GM18858 (cell line): ENCODE results near the gene OVOL3.
"Not testable (repeated sequence)": the region's sequence is repeated elsewhere in the genome, so short reads cannot be mapped to it uniquely, and the experiment has no call there.

ENCODE experiments used
- ATAC-seq: cut with Tn5 transposase; IDR thresholded peaks from one replicate; pipeline ENCODE4 v1.9.1; 2021; ENCODE audit not compliant: unreplicated experiment

OVOL3 gene

DNA sequence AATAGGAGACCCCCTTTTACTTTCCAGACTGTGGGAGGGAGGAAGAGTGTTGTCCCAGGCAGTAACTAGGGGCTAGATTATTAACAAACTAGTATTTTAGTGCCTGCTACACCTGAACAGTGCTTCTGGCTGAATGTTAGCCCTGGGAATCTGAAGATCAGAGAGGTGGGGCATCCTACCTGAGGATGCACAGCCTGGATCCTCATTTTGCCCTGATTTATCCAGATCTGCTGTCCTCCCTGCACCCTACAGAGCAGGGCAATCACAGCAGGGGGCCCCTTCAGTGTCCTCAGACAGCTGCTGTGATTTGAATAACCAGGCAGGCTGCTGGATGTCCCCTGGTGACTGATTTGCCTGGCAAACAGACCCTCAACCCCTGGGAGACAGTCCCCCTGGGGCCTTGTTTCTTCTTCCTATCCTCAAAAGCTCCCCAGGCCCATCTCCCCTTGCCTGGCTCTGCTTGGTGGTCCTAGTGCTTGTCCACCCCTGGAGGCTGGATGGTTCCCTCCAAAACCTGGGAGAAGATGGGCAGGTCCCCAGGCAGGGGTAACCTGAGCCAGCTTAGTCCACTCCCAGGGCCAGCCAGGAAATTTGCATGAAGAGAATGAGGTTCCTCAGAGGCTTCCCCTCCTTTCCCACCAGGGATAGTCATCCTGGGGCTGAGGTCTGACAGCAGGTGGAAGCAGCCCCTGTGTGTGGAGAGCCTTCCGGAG lies at the start of gene OVOL3:
OVOL3 (plus strand) TSS at position 657 of the 713 bp plus-strand sequence. CDS start 60 bp downstream, outside the sequence.
- ATAC-seq = no peak

- ATAC-seq = no peak
Observed at GRCh38 chr19:36061367-36061766, 49.6 kb upstream of the OVOL3 start.

- ATAC-seq = no peak
Observed at GRCh38 chr19:36064826-36065225, 46.1 kb upstream of the OVOL3 start.

DNA sequence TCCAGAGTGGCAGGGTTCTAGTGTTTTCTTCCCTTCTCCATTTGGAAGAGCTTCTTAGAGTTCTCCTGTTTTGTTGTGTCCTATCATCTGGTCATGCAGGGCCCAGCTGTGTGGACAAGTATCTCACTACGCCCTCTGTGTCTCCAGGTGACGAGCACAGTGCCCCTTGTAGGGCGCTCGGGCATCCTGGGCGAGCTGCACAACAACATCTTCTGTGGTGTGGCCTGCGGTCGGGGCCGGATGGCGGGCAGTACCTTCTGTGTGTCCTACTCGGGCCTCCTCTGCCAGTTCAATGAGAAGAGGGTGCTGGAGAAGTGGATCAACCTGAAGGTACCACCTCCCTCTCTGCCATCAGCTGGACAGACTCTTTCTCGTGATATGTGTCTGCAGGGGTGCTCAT lies 43.3 kb upstream of the OVOL3 start:
- ATAC-seq = no peak

- ATAC-seq = not testable (repeated sequence)
Observed at GRCh38 chr19:36068810-36069499, 42.0 kb upstream of the OVOL3 start.

- ATAC-seq = no peak
Observed at GRCh38 chr19:36072081-36072480, 38.9 kb upstream of the OVOL3 start.

- no peak for ATAC-seq
Observed at GRCh38 chr19:36073121-36073876, 37.6 kb upstream of the OVOL3 start.

DNA sequence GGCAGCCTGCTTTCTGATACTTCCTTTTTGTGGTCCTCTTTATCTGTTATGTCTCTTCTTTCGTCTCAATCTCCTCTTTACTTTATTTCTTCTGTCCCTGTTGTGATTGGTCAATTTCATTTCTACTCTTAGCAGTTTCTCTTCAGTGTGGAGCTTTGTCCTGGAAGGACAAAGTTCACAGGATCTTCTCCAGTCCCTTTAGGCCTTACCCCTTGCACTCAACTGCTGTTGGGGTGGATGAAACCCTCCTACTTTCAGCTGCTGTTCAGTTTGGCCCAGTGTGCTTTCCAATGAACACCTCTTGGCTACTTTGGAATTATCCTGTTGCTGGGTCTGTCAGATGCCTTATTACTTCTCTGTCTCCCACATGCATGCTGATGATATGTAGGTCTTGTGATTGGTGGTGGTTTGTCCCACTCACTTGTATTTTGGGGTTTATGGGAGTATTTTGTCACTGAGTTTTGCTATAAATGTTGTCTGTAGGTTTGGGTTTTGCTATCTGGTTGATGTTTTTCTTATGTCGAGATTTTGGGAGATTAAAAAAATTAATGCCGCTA lies 31.5 kb upstream of the OVOL3 start:
- ATAC-seq = no peak

- no peak for ATAC-seq
Observed at GRCh38 chr19:36081385-36081784, 29.6 kb upstream of the OVOL3 start.

DNA sequence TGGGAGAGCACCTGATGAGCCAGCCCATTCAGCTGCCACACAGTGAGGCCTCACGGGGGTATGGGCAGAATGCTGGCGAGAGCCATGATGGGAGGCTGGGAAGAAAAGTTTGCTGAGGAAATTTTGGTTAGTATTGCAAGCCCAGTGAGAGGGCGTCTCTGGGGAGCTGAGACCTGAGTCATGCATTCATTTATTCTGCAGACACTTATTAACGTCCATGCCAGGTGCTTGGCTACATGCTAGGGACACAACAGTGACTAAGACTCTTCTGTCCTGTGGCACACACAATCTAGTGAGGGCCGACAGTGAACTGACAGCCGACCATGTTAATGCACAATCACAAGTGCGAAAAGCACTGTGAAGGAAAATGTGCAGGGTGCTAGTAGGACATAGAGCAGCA lies 29.0 kb upstream of the OVOL3 start:
- no peak for ATAC-seq

DNA sequence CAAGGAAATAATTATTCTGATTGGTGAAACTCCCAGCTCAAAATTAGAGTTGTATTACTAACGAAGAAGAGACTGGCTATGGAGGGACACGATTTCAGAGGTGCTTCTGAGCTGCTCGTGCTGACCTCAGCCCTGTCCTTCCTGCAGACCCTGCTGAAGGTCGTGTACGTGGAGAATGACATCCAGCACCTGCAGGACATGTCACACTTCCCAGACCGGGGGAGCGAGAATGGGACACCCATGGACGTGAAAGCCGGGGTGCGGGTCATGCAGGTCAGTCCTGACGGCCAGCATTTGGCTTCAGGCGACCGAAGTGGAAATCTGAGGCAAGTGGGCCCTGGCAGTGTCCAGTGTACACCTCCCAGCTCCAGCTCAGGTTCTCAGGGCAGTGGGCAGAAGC lies 28.0 kb upstream of the OVOL3 start:
- no peak for ATAC-seq

GRCh38 chr19:36084231-36085009 lies 26.5 kb upstream of the OVOL3 start:
- no peak for ATAC-seq

GRCh38 chr19:36086326-36086725 lies 24.6 kb upstream of the OVOL3 start:
- ATAC-seq = no peak

- no peak for ATAC-seq
Observed at GRCh38 chr19:36089847-36090246, 21.1 kb upstream of the OVOL3 start.

GRCh38 chr19:36090910-36091695 lies 19.8 kb upstream of the OVOL3 start:
- ATAC-seq = no peak

DNA sequence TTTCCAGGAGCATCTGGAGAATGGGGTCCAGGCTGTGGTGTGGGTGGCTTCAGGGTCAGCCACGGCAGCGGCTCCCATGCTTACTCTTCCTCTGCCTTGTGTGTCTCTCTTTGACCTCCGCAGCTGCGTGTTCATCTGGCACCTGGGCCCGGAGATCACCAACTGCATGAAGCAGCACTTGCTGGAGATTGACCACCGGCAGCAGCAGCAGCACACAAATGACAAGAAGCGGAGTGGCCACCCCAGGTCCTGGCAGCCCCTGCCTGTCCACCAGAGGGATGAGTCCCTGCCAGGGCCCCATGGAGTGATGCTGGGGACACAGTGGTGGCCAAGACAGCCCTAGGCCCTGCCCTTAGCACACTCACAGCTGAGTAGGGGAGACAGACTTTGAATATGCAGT lies 18.4 kb upstream of the OVOL3 start:
- ATAC-seq = no peak

DNA sequence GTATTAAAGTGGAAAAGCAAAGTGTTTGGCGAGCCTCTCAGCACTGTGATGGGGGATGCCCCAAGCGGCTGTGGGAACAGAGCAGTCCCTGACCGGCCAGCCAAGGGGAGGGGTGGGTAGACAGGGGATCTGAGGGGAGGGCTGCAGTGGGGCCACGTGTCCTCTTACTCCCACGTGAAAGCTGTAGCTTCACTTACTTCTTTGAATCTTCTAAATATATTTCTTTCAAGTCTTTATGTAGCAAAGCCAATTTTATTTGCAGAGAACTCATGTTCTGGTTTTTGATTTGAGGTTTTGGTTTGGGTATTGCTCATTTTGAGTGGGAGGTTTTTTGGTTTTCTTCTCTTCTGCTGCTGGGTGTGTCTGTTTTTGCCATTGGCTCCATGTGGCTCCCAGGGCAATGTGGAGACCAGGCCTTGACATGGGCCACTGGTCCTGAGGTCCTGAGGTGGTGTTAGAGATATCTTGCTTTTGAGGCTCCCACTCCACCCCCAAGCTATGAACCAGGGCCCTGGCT lies 17.7 kb upstream of the OVOL3 start:
- ATAC-seq = no peak

GRCh38 chr19:36093687-36094086 lies 17.3 kb upstream of the OVOL3 start:
- no peak for ATAC-seq

DNA sequence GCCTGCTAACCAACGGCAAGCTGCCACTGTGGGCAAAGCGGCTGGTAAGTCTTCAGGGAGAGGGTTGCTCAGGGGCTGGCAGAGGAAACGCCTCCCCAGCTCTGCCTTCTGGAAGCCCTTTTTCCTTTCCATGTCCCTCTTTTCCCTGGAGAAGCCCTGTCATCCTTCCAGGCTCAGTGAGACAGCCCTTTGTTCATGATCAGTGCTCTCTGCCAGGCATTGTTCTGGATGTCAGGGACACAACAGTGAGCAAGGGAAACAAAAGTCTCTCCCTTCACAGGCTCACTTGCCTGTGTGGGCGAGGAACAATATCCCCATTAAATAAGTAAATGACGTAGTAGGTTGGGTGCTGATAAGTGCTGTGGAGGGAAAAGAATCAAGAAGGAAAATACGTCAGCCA lies 13.9 kb upstream of the OVOL3 start:
- no peak for ATAC-seq
